ENCODE data around the gene GIMAP8.

Gene GIMAP8

GRCh38 chr7:150411606-150412005 is 38.8 kb upstream of the GIMAP8 start:
- DNase-seq = no peak

- DNase-seq = no peak
These were observed 38.4 kb upstream of the GIMAP8 start for GRCh38 chr7:150412016-150412415.

- DNase-seq = peak in 1 of 2 donors; percentile 59
These were observed 37.6 kb upstream of the GIMAP8 start for GRCh38 chr7:150412518-150413488.

GRCh38 chr7:150413640-150414081 is 36.8 kb upstream of the GIMAP8 start:
- no peak for DNase-seq

- DNase-seq = no peak
These were observed 35.0 kb upstream of the GIMAP8 start for GRCh38 chr7:150415161-150416153.

GRCh38 chr7:150417239-150417638 is 33.2 kb upstream of the GIMAP8 start:
- DNase-seq = no peak

- DNase-seq = no peak
These were observed 32.6 kb upstream of the GIMAP8 start for GRCh38 chr7:150417863-150418262.

GRCh38 chr7:150420242-150420641 is 30.2 kb upstream of the GIMAP8 start:
- DNase-seq = no peak

- peak; percentile 73 to 78 for DNase-seq
These were observed 29.3 kb upstream of the GIMAP8 start for GRCh38 chr7:150420987-150421674.

- DNase-seq = no peak
These were observed 28.6 kb upstream of the GIMAP8 start for GRCh38 chr7:150421831-150422230.

- no peak for DNase-seq
These were observed 24.8 kb upstream of the GIMAP8 start for GRCh38 chr7:150425670-150426069.

- peak; percentile 60 to 84 for DNase-seq
These were observed 21.6 kb upstream of the GIMAP8 start for GRCh38 chr7:150428671-150429451.

GRCh38 chr7:150429699-150430098 is 20.7 kb upstream of the GIMAP8 start:
- no peak for DNase-seq

- no peak for DNase-seq
These were observed 19.9 kb upstream of the GIMAP8 start for GRCh38 chr7:150430465-150431085.

- DNase-seq = no peak
These were observed 18.4 kb upstream of the GIMAP8 start for GRCh38 chr7:150431839-150432658.

- peak; percentile 78 to 80 for DNase-seq
These were observed 17.2 kb upstream of the GIMAP8 start for GRCh38 chr7:150432915-150433892.

- DNase-seq = no peak
These were observed 16.2 kb upstream of the GIMAP8 start for GRCh38 chr7:150434240-150434639.

- peak; percentile 26 to 31 for DNase-seq
These were observed 15.4 kb upstream of the GIMAP8 start for GRCh38 chr7:150435047-150435389.

All from inflammatory macrophage (primary cell).